Activated CD4-positive, alpha-beta T cell treated with anti-CD3 and anti-CD28 coated beads for 36 hours (primary cell): ENCODE results near the gene CAMK2N2. TPM values are rescaled to one million over a fixed set of nuclear protein-coding genes. Genes with fewer than 3 reads are reported as not detected.

ENCODE experiments used
- ATAC-seq: fragments of 200-7000 bp; cut with Tn5 transposase; one replicate; pipeline ENCODE4 v1.10.0; 2021; ENCODE audit warnings: mild to moderate bottlenecking, moderate library complexity
- CTCF ChIA-PET: fragments of 350-600 bp; sonication (Branson Sonifier 250); formaldehyde crosslinking; loops from one replicate; lab custom pipeline; 2021; ENCODE audit warnings: antibody characterized with exemption; lab: Charles Lee
- POLR2A ChIA-PET: fragments of 350-600 bp; sonication (Branson Sonifier 250); formaldehyde crosslinking; loops from one replicate; lab custom pipeline; 2021; ENCODE audit warnings: antibody characterized with exemption, inconsistent platforms; lab: Charles Lee
- DNase-seq: peaks from one replicate; pipeline ENCODE4 v3.0.0-alpha.2; 2020
- H3K27ac Mint-ChIP-seq: one replicate; pipeline ENCODE4 v1.8.0; 2021; ENCODE audit warnings: mixed read lengths
- H3K27me3 Mint-ChIP-seq: one replicate; pipeline ENCODE4 v1.8.0; 2021; ENCODE audit warnings: mixed read lengths
- H3K36me3 Mint-ChIP-seq: one replicate; pipeline ENCODE4 v1.8.0; 2021; ENCODE audit warnings: low read depth, mixed read lengths
- H3K4me1 Mint-ChIP-seq: one replicate; pipeline ENCODE4 v1.8.0; 2021; ENCODE audit warnings: mixed read lengths
- H3K4me3 Mint-ChIP-seq: one replicate; pipeline ENCODE4 v1.8.0; 2021; ENCODE audit warnings: mild to moderate bottlenecking, moderate library complexity, mixed read lengths
- H3K9me3 Mint-ChIP-seq: one replicate; pipeline ENCODE4 v1.8.0; 2021; ENCODE audit warnings: low read depth, mixed read lengths
- intact Hi-C, 2 experiments: fragments of 100-400 bp; cut with DNase I in 1 of 2; cut with micrococcal nuclease in 1 of 2; formaldehyde crosslinking; loops; one replicate each; pipeline versions ENCODE4 v1.14.2 to v1.15.1; 2022 to 2024; cut with DNase I, micrococcal nuclease
- total RNA-seq, 2 experiments: library from RNA; stranded (reverse); gene quantifications; one replicate each; pipeline ENCODE4 v1.2.3, GENCODE V29; 2021

Gene CAMK2N2
- total RNA-seq = under 1 TPM; 0.18 to 0.25 TPM

GRCh38 chr3:184261270-184261853 lies at the start of gene CAMK2N2:
TSS of gene CAMK2N2 (minus strand) at chr3:184261553. CDS start at chr3:184261285, 268 bp downstream.
- ATAC-seq (peak; percentile 59), DNase-seq (peak; percentile 73)
- no peaks in the 10 kb centered on the region for H3K9me3 Mint-ChIP-seq
- peaks cover 31% of the 10 kb centered on the region for H3K27me3 Mint-ChIP-seq
- peaks cover 20% of the 10 kb centered on the region for H3K4me1 Mint-ChIP-seq
- ChIA-PET CTCF (interaction anchor here (0.6 to 2.0 kb wide), 6 partner anchors 12 to 556 kb away, joined by 3 to 7 read pairs (median 3); partner anchors contain the start of gene EEF1AKMT4), POLR2A (no interaction called here)
- peak within 1 kb of the TSS; percentile 73 for H3K4me3 Mint-ChIP-seq
- intact Hi-C loops = loop anchor here in 1 of 2 experiments (1.0 to 10.0 kb wide), 2 partner anchors 11 to 837 kb away; partner anchors contain the start of gene MCF2L2
- H3K27ac Mint-ChIP-seq = no peak within 1 kb of the TSS
- peaks cover 12% of the 10 kb centered on the region for H3K36me3 Mint-ChIP-seq

- Mint-ChIP-seq H3K4me3 (no peak overlapping the region), H3K9me3 (no peaks in the 10 kb centered on the region), H3K27ac (peak overlapping the region; percentile 9), H3K36me3 (peaks cover 50% of the 10 kb centered on the region), H3K27me3 (no peaks in the 10 kb centered on the region), H3K4me1 (peaks cover 4% of the 10 kb centered on the region)
- ChIA-PET CTCF (interaction anchor here (0.6 kb wide), 1 partner anchor 63 kb away, joined by 3 read pairs; no protein-coding TSS in a partner anchor), POLR2A (no interaction called here)
- no peak for ATAC-seq
- DNase-seq = no peak
- intact Hi-C loops = no loop called here
These were observed 47.4 kb upstream of the CAMK2N2 start for GRCh38 chr3:184308744-184309143.

- no peak for ATAC-seq
- Mint-ChIP-seq H3K9me3 (no peaks in the 10 kb centered on the region), H3K4me3 (no peak overlapping the region), H3K27me3 (no peaks in the 10 kb centered on the region), H3K36me3 (peaks cover 58% of the 10 kb centered on the region), H3K27ac (no peak overlapping the region), H3K4me1 (peaks cover 4% of the 10 kb centered on the region)
- intact Hi-C loops = no loop called here
- no peak for DNase-seq
- CTCF ChIA-PET = interaction anchor here (0.8 kb wide), 1 partner anchor 40 kb away, joined by 3 read pairs; no protein-coding TSS in a partner anchor
- POLR2A ChIA-PET = no interaction called here
These were observed 46.6 kb upstream of the CAMK2N2 start for GRCh38 chr3:184307915-184308314.

GRCh38 chr3:184306341-184306972 lies 45.1 kb upstream of the CAMK2N2 start:
- Mint-ChIP-seq H3K4me3 (no peak overlapping the region), H3K36me3 (peaks cover 71% of the 10 kb centered on the region), H3K4me1 (peaks cover 8% of the 10 kb centered on the region), H3K27ac (peak overlapping the region; percentile 49), H3K27me3 (no peaks in the 10 kb centered on the region), H3K9me3 (no peaks in the 10 kb centered on the region)
- ATAC-seq = no peak
- intact Hi-C loops = no loop called here
- ChIA-PET POLR2A (interaction anchor here (0.6 to 0.9 kb wide), 2 partner anchors 20 to 101 kb away, joined by 3 read pairs; no protein-coding TSS in a partner anchor), CTCF (interaction anchor here (0.6 to 1.5 kb wide), 4 partner anchors 12 to 312 kb away, joined by 3 to 5 read pairs (median 3); partner anchors contain the start of gene FAM131A)
- DNase-seq = no peak

GRCh38 chr3:184305577-184305976 lies 44.2 kb upstream of the CAMK2N2 start:
- H3K27ac Mint-ChIP-seq = no peak overlapping the region
- peaks cover 77% of the 10 kb centered on the region for H3K36me3 Mint-ChIP-seq
- no peak for DNase-seq
- H3K27me3 Mint-ChIP-seq = no peaks in the 10 kb centered on the region
- ATAC-seq = peak; percentile 57
- peaks cover 13% of the 10 kb centered on the region for H3K4me1 Mint-ChIP-seq
- POLR2A ChIA-PET = interaction anchor here (0.5 to 0.9 kb wide), 2 partner anchors 20 to 39 kb away, joined by 3 read pairs; no protein-coding TSS in a partner anchor
- H3K4me3 Mint-ChIP-seq = no peak overlapping the region
- intact Hi-C loops = no loop called here
- H3K9me3 Mint-ChIP-seq = no peaks in the 10 kb centered on the region
- CTCF ChIA-PET = interaction anchor here (0.6 to 1.5 kb wide), 4 partner anchors 13 to 311 kb away, joined by 3 to 5 read pairs (median 3); partner anchors contain the start of gene FAM131A

- Mint-ChIP-seq H3K36me3 (peaks cover 50% of the 10 kb centered on the region), H3K4me3 (peak overlapping the region; percentile 84)
- POLR2A ChIA-PET = interaction anchor here (0.6 to 1.0 kb wide), 2 partner anchors 11 to 16 kb away, joined by 3 read pairs; no protein-coding TSS in a partner anchor
These were observed 39.0 kb upstream of the CAMK2N2 start for GRCh38 chr3:184300378-184300720.

GRCh38 chr3:184299488-184300377 lies 38.4 kb upstream of the CAMK2N2 start:
- no peak for DNase-seq
- Mint-ChIP-seq H3K4me1 (peaks cover 19% of the 10 kb centered on the region), H3K27ac (peak overlapping the region; percentile 78), H3K27me3 (no peaks in the 10 kb centered on the region), H3K4me3 (peak overlapping the region; percentile 84), H3K9me3 (no peaks in the 10 kb centered on the region), H3K36me3 (peaks cover 47% of the 10 kb centered on the region)
- no peak for ATAC-seq
- ChIA-PET POLR2A (no interaction called here), CTCF (interaction anchor here (0.6 to 1.0 kb wide), 5 partner anchors 18 to 880 kb away, joined by 3 to 5 read pairs (median 3); no protein-coding TSS in a partner anchor)
- intact Hi-C loops = loop anchor here (1.0 to 2.0 kb wide), 14 partner anchors 15 to 663 kb away; partner anchors contain the start of genes AP2M1 (in 2 of the 2), EEF1AKMT4 (in 2 of the 2), EIF4G1 (in 2 of the 2) and ABCC5 (in 1 of the 2)

More at GRCh38 chr3:184300378-184300720, 39.0 kb upstream of the CAMK2N2 start:
- H3K9me3 Mint-ChIP-seq = no peaks in the 10 kb centered on the region
- peaks cover 19% of the 10 kb centered on the region for H3K4me1 Mint-ChIP-seq
- no peak overlapping the region for H3K27ac Mint-ChIP-seq
- CTCF ChIA-PET = interaction anchor here (0.9 kb wide), 1 partner anchor 114 kb away, joined by 6 read pairs; no protein-coding TSS in a partner anchor
- ATAC-seq (no peak), DNase-seq (no peak)
- intact Hi-C loops = no loop called here
- H3K27me3 Mint-ChIP-seq = no peaks in the 10 kb centered on the region

- intact Hi-C loops = loop anchor here (1.0 to 2.0 kb wide), 15 partner anchors 15 to 663 kb away; partner anchors contain the start of genes AP2M1 (in 2 of the 2), EEF1AKMT4 (in 2 of the 2), EIF4G1 (in 2 of the 2) and ABCC5 (in 1 of the 2)
- Mint-ChIP-seq H3K9me3 (no peaks in the 10 kb centered on the region), H3K4me1 (peaks cover 19% of the 10 kb centered on the region), H3K27me3 (no peaks in the 10 kb centered on the region), H3K4me3 (peak within 1 kb of the TSS; percentile 84), H3K36me3 (peaks cover 40% of the 10 kb centered on the region), H3K27ac (peak within 1 kb of the TSS; percentile 81)
- CTCF ChIA-PET = interaction anchor here (0.6 to 1.0 kb wide), 4 partner anchors 19 to 881 kb away, joined by 3 to 5 read pairs (median 3); no protein-coding TSS in a partner anchor
- ATAC-seq (peak; percentile 96), DNase-seq (peak; percentile 99)
- POLR2A ChIA-PET = interaction anchor here (1.1 kb wide), 1 partner anchor 143 kb away, joined by 4 read pairs; no protein-coding TSS in a partner anchor
These were observed 37.6 kb upstream of the CAMK2N2 start, which contains the start of gene PSMD2 for GRCh38 chr3:184298759-184299487. TSS of gene PSMD2 (plus strand) at chr3:184299241. CDS start at chr3:184299267, 26 bp downstream.

GRCh38 chr3:184296616-184297015 lies 35.3 kb upstream of the CAMK2N2 start:
- Mint-ChIP-seq H3K4me3 (no peak overlapping the region), H3K27me3 (no peaks in the 10 kb centered on the region), H3K4me1 (peaks cover 16% of the 10 kb centered on the region), H3K9me3 (no peaks in the 10 kb centered on the region), H3K27ac (no peak overlapping the region), H3K36me3 (peaks cover 18% of the 10 kb centered on the region)
- ATAC-seq (no peak), DNase-seq (no peak)
- intact Hi-C loops = no loop called here
- ChIA-PET CTCF (interaction anchor here (0.6 kb wide), 1 partner anchor 1317 kb away, joined by 3 read pairs; no protein-coding TSS in a partner anchor), POLR2A (no interaction called here)

- ChIA-PET POLR2A (no interaction called here), CTCF (interaction anchor here (0.5 to 1.7 kb wide), 3 partner anchors 9 to 114 kb away, joined by 3 to 4 read pairs (median 3); no protein-coding TSS in a partner anchor)
- ATAC-seq (no peak), DNase-seq (no peak)
- Mint-ChIP-seq H3K9me3 (no peaks in the 10 kb centered on the region), H3K4me1 (peaks cover 12% of the 10 kb centered on the region), H3K27ac (no peak overlapping the region), H3K36me3 (peaks cover 13% of the 10 kb centered on the region), H3K27me3 (no peaks in the 10 kb centered on the region), H3K4me3 (no peak overlapping the region)
- intact Hi-C loops = no loop called here
These were observed 34.4 kb upstream of the CAMK2N2 start for GRCh38 chr3:184295771-184296170.
